Measurements from ENCODE around the gene DKKL1.

The DKKL1 gene

DNA sequence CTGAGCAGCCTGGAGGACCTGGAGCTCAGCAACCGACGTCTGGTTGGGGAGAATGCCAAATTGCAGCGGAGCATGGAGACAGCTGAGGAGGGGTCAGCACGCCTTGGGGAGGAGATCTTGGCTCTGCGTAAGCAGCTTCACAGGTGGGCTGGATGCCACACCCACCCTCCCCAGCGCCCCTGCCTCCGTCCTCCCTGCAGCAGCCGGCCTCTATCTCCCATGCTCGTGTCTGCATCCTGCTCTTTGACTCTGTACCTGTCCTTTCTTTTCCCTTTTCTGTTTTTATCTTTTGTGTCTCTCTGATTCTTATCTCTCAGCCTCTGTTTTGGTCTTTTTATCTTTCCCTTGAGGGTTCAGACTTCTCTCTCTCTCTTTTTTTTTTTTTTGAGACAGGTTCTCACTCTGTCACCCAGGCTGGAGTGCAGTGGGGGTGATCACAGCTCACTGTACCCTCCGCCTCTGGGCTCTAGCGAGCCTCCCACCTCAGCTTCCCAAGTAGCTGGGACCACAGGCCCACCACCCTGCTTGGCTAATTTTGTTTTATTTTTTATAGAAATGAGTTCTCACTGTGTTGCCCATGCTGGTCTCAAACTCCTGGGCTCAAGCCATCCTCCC lies 34.4 kb downstream of the DKKL1 start:
- TF ChIP-seq CTCF (IDR thresholded peaks at IDR 0.05; ENCODE audit: insufficient read depth, low read length, missing control alignments) = no peak
- DNase-seq (ENCODE audit: low read depth, low spot score) = no peak
- ChIA-PET CTCF (interaction anchor here (1.2 kb wide), 1 partner anchor 172 kb away, joined by 4 read pairs; no protein-coding TSS in a partner anchor), POLR2A (interaction anchor here (0.6 kb wide), 1 partner anchor 26 kb away, joined by 3 read pairs; no protein-coding TSS in a partner anchor)
- H3K4me3 ChIP-seq (ENCODE audit: low read depth, low read length) = no peak overlapping the region

GRCh38 chr19:49398931-49399330 lies 35.3 kb downstream of the DKKL1 start:
- POLR2A ChIA-PET = interaction anchor here (0.6 kb wide), 1 partner anchor 26 kb away, joined by 3 read pairs; no protein-coding TSS in a partner anchor
- CTCF ChIA-PET = interaction anchor here (0.7 kb wide), 1 partner anchor 47 kb away, joined by 3 read pairs; no protein-coding TSS in a partner anchor

DNA sequence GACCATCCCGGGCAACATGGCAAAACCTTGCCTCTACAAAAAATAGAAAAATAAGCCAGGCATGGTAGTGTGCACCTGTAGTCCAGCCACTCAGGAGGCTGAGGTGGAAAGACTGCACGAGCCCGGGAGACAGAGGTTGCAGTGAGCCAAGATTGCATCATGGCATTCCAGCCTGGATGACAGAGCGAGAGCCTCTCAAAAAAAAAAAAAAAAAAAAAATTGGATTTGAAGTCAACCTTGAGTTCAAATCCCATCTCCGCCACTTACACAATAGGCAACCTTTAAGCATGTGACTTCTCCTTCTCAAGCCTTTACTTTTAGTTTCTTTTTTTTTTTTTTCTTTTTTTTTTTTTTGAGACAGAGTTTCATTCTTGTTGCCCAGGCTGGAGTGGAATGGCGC lies 36.4 kb downstream of the DKKL1 start:
- POLR2A ChIA-PET = no interaction called here

More at GRCh38 chr19:49398931-49399330, 35.3 kb downstream of the DKKL1 start:
- DNase-seq (ENCODE audit: low read depth, low spot score) = no peak
- no peak overlapping the region for H3K4me3 ChIP-seq (ENCODE audit: low read depth, low read length)
- no peak for TF ChIP-seq CTCF (IDR thresholded peaks at IDR 0.05; ENCODE audit: insufficient read depth, low read length, missing control alignments)

DNA sequence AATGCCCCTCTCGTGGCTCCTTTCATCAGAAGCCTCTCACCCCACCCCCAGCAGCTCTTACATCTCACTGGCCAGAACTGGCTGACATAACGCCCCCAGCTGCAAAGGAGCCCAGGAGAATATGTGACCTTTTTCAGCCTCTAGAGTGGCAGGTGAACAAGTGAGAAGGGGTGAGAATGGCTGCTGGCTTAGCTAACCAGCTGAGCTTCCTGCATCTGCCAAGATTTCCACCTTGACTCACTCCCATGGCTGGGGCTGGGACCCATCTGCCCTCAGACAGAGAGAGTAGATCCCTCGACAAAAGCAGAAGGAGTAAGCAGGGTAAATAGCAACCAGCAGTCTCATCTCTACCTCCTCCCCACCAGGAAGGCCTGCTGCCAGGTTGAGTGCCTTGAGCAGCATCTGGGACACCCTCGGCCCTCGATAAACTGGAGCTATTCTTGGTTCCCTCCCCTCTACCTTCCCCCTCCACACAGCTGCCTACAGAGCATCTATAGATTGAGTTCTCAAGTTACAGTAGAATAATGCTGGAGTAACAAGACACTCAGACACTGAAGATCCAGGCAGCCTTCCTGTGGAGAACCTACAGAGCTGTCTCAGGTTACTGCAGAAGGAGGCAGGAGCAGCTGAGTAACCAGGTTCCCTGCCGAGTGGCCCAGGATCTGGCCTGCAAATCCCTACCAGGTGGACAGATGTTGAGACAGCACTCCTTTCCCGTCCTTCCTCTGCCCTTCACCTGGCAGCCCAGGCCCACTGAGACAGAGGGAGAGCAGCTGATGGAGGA lies 39.9 kb downstream of the DKKL1 start:
- ChIA-PET CTCF (interaction anchor here (0.7 to 1.4 kb wide), 3 partner anchors 10 to 616 kb away, joined by 3 to 5 read pairs (median 4); no protein-coding TSS in a partner anchor), POLR2A (no interaction called here)
- TF ChIP-seq CTCF (IDR thresholded peaks at IDR 0.05; ENCODE audit: insufficient read depth, low read length, missing control alignments) = no peak
- H3K4me3 ChIP-seq (ENCODE audit: low read depth, low read length) = no peak overlapping the region
- no peak for DNase-seq (ENCODE audit: low read depth, low spot score)

More for the DNA sequence above, 36.4 kb downstream of the DKKL1 start:
- no peak for DNase-seq (ENCODE audit: low read depth, low spot score)
- CTCF ChIA-PET = no interaction called here
- TF ChIP-seq CTCF (IDR thresholded peaks at IDR 0.05; ENCODE audit: insufficient read depth, low read length, missing control alignments) = no peak
- H3K4me3 ChIP-seq (ENCODE audit: low read depth, low read length) = no peak overlapping the region

DNA sequence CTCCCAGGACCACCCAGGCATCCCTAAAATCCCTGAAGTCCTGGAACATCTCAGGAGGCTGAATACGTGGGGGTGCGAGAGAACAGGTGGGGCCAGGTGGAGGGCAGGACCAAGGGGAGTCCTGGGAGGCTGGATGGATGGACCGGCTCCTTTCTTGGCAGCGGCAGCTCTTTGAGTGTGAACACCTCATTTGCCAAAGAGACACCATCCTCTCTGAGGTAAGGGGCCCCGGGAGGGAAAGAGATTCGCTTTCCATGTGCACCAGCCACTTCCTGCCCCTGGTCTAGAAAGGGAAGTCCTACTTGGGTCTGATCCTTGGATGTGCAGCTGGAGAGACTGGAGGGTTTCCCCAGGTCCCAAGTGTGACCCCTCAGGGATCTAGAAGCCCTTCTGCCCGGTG lies 43.4 kb downstream of the DKKL1 start:
- TF ChIP-seq CTCF (IDR thresholded peaks at IDR 0.05; ENCODE audit: insufficient read depth, low read length, missing control alignments) = no peak
- DNase-seq (ENCODE audit: low read depth, low spot score) = no peak
- H3K4me3 ChIP-seq (ENCODE audit: low read depth, low read length) = no peak overlapping the region
- POLR2A ChIA-PET = no interaction called here
- CTCF ChIA-PET = interaction anchor here (0.7 to 2.2 kb wide), 4 partner anchors 16 to 38 kb away, joined by 3 to 13 read pairs (median 4); no protein-coding TSS in a partner anchor

- ChIA-PET CTCF (interaction anchor here (0.7 to 2.2 kb wide), 4 partner anchors 16 to 37 kb away, joined by 3 to 13 read pairs (median 4); no protein-coding TSS in a partner anchor), POLR2A (no interaction called here)
- no peak for TF ChIP-seq CTCF (IDR thresholded peaks at IDR 0.05; ENCODE audit: insufficient read depth, low read length, missing control alignments)
- no peak for DNase-seq (ENCODE audit: low read depth, low spot score)
- H3K4me3 ChIP-seq (ENCODE audit: low read depth, low read length) = no peak overlapping the region
These were observed 43.9 kb downstream of the DKKL1 start for GRCh38 chr19:49407482-49408015.
